Stimulated activated effector memory CD8-positive, alpha-beta T cell treated with anti-CD3 and anti-CD28 coated beads, Interleukin-12 subunit alpha, Interleukin-12 subunit beta, amount 100 ng/mL, for 72 hours (primary cell): ENCODE measurements around the gene AUH.
A peak's percentile ranks its signal among the peaks of the same experiment; 100 is the strongest.

Source experiments
- ATAC-seq: fragments of 150-1000 bp; cut with Tn5 transposase; 2 replicates; pipeline ENCODE4 v1.10.0; 2021
- DNase-seq, 2 donors: peaks; one replicate each; pipeline ENCODE4 v3.0.0; 2021 to 2022; ENCODE audit warnings: low spot score in 2 of 2
- H3K27ac Mint-ChIP-seq: one replicate; pipeline ENCODE4 v1.8.0; 2022; ENCODE audit warnings: mild to moderate bottlenecking, mixed read lengths
- H3K36me3 Mint-ChIP-seq: one replicate; pipeline ENCODE4 v1.8.0; 2022; ENCODE audit warnings: mild to moderate bottlenecking, mixed read lengths
- H3K4me1 Mint-ChIP-seq: one replicate; pipeline ENCODE4 v1.8.0; 2022; ENCODE audit warnings: mixed read lengths
- H3K4me3 Mint-ChIP-seq: one replicate; pipeline ENCODE4 v1.8.0; 2022; ENCODE audit warnings: mild to moderate bottlenecking, mixed read lengths
- H3K9me3 Mint-ChIP-seq: one replicate; pipeline ENCODE4 v1.8.0; 2022; ENCODE audit warnings: mixed read lengths

The AUH gene

DNA sequence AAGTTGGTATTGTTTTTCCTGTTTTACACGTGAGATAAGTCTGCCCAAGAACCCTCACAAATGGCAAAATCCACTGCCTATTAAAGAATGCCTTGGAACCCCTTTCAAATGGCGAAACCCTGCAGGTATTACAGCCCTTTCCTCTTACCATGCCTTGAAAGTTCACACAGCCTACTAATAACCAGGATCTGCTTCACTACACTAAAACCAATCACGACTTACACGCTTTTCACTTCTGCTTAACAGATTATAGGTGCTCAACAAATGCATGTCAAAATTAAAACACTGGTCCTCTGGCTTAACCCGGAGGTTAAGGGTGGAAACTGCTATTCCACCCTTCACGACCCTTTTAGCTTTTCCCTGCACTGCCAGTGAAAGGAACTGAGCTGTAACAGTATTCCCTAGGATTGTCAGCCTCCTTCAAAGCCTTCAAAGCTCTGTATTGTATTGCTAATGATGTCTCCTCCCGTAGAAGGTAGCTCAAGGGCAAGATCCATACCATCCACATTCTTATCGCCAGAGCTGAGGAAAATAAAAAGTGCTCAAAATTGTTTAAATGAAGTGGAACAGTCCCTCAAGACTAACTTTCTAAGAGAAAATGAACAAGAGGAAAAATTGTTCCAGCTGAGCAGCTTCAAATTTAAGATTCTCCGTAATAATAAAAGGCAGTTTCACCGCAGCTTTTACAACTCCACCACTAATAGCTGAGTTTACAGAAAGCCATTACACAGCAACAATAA, 997 bp downstream of the AUH start:
- ATAC-seq, result no peak
- no peaks in the 10 kb centered on the region for H3K9me3 Mint-ChIP-seq
- DNase-seq, result no peak
- H3K36me3 Mint-ChIP-seq, result peaks cover 56% of the 10 kb centered on the region
- H3K27ac Mint-ChIP-seq, result peak overlapping the region; percentile 92
- peak overlapping the region; percentile 91 for H3K4me3 Mint-ChIP-seq
- H3K4me1 Mint-ChIP-seq, result peaks cover 64% of the 10 kb centered on the region

- H3K27ac Mint-ChIP-seq, result peak overlapping the region; percentile 92
- H3K36me3 Mint-ChIP-seq, result peaks cover 65% of the 10 kb centered on the region
- peak overlapping the region; percentile 91 for H3K4me3 Mint-ChIP-seq
- H3K9me3 Mint-ChIP-seq, result no peaks in the 10 kb centered on the region
- peaks cover 65% of the 10 kb centered on the region for H3K4me1 Mint-ChIP-seq
- ATAC-seq (peak; percentile 43), DNase-seq (no peak)
Observed at GRCh38 chr9:91359734-91360470, 1.8 kb downstream of the AUH start.

DNA sequence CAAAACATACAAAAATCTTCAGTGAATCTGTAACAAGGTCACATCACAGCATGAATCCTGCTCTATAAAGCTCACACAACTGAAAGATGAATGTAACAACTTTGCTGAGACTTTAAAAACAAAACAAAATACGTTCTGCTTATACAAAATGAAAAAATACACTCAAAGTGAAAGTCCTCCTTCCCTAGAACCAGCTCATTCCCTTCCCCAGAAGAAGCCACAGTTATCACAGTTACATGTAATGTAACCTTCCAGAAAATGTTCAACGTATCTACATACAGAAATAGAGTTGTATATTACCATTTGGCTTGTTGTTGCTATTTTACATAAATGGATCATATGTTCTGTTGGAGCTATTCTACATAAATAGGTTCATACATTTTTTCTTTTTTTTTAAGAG, 2.6 kb downstream of the AUH start:
- DNase-seq, result no peak
- peak; percentile 72 for ATAC-seq
- peaks cover 73% of the 10 kb centered on the region for H3K36me3 Mint-ChIP-seq
- peak overlapping the region; percentile 92 for H3K27ac Mint-ChIP-seq
- H3K4me3 Mint-ChIP-seq, result peak overlapping the region; percentile 91
- no peaks in the 10 kb centered on the region for H3K9me3 Mint-ChIP-seq
- H3K4me1 Mint-ChIP-seq, result peaks cover 71% of the 10 kb centered on the region

DNA sequence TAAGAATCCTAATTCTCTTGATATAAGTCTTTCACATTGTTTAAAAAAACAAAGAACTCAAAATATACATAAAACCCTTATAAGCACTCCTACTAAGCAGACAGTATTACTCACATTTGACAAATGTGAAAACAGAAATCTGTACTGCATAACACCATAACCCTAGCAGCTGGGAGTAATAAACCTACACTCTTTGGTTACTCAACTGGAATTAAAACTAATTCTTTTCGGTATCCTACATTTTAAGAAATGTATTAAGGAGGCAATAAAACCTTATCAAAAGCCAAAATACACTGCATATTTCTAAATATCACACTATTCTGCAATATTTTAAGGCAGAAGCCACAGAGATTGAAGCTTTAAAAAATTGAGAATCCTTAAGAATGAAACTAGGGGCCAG, 6.8 kb downstream of the AUH start:
- peaks cover 55% of the 10 kb centered on the region for H3K4me1 Mint-ChIP-seq
- no peak overlapping the region for H3K27ac Mint-ChIP-seq
- no peaks in the 10 kb centered on the region for H3K9me3 Mint-ChIP-seq
- DNase-seq (no peak), ATAC-seq (no peak)
- H3K36me3 Mint-ChIP-seq, result peaks cover 100% of the 10 kb centered on the region
- no peak overlapping the region for H3K4me3 Mint-ChIP-seq

GRCh38 chr9:91349115-91349555, 12.6 kb downstream of the AUH start:
- H3K27ac Mint-ChIP-seq, result peak overlapping the region; percentile 97
- peaks cover 98% of the 10 kb centered on the region for H3K36me3 Mint-ChIP-seq
- H3K4me1 Mint-ChIP-seq, result peaks cover 45% of the 10 kb centered on the region
- H3K9me3 Mint-ChIP-seq, result no peaks in the 10 kb centered on the region
- ATAC-seq (peak; percentile 85), DNase-seq (no peak)
- peak overlapping the region; percentile 65 for H3K4me3 Mint-ChIP-seq

DNA sequence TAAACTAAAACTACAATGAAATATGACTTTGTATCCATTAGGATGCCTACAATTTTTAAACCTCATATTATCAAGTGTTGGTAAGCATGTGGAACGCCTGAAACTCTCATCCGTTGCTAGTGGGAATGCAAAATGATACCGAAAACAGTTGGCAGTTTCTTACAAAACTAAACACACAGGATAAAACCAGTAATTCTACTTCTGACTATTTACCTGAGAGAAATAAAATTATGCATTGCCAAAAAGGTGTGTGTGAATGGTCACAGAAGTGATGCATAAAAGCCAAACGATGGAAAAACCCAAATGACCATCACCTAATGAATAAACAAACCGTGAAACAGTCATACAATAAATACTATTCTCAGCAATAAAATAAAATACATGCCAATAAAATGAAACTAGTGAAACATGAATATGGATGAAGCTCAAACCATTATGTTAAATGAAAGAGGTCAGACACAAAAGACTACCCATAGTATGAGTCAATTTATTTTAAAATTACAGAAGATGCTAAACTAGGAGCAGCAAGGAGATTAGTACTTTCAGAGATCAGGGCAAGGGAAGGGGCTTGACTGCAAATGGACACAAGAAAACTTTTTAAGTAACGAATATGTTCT, 13.4 kb downstream of the AUH start:
- ATAC-seq, result peak; percentile 39
- Mint-ChIP-seq H3K36me3 (peaks cover 98% of the 10 kb centered on the region), H3K27ac (peak overlapping the region; percentile 97), H3K4me3 (peak overlapping the region; percentile 65), H3K9me3 (no peaks in the 10 kb centered on the region), H3K4me1 (peaks cover 49% of the 10 kb centered on the region)
- DNase-seq, result no peak

GRCh38 chr9:91347377-91347776, 14.3 kb downstream of the AUH start:
- Mint-ChIP-seq H3K27ac (peak overlapping the region; percentile 97), H3K4me3 (no peak overlapping the region), H3K36me3 (peaks cover 98% of the 10 kb centered on the region), H3K9me3 (no peaks in the 10 kb centered on the region), H3K4me1 (peaks cover 58% of the 10 kb centered on the region)
- DNase-seq (no peak), ATAC-seq (no peak)

DNA sequence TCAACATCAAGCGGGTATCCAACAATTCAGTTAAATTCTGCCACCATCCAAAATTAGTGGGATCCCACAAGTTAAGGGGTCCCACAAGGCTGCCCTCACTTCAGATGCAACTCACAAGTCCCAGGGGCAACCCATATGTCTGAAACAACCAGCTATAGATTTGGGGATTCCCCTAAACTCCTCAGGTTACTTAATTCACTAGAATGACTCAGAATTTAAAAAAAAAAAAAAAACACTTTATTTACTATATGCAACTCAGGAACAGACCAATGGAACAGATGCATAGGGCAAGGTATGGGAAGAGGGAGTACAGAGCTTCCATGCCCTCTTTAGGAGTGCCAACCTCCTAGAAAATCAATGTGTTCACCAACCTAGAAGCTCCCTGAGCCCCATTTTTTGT, 15.1 kb downstream of the AUH start:
- Mint-ChIP-seq H3K4me3 (peak overlapping the region; percentile 13), H3K27ac (peak overlapping the region; percentile 97), H3K36me3 (peaks cover 98% of the 10 kb centered on the region), H3K4me1 (peaks cover 66% of the 10 kb centered on the region), H3K9me3 (no peaks in the 10 kb centered on the region)
- peak; percentile 72 for ATAC-seq
- no peak for DNase-seq

- ATAC-seq, result no peak
- Mint-ChIP-seq H3K4me3 (no peak overlapping the region), H3K36me3 (peaks cover 98% of the 10 kb centered on the region), H3K27ac (no peak overlapping the region), H3K9me3 (no peaks in the 10 kb centered on the region), H3K4me1 (peaks cover 72% of the 10 kb centered on the region)
- no peak for DNase-seq
Observed at GRCh38 chr9:91345978-91346377, 15.7 kb downstream of the AUH start.

DNA sequence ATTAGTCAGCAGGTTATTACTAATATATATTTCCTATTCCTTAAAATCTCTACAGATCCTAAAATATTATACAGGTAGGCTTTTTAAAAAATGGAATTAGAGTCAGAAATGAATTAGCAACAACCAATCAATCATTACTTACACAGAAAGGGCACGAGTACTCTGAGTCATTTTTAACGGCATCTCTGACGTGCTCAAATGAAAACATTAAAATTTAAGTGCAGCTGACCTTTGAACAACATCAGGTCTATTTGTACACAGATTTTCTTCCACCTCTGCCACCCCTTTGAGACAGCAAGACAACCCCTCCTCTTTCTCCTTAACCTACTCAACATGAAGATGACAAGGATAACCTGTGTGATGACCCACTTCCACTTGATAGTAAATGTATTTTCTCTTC, 19.1 kb downstream of the AUH start:
- H3K4me3 Mint-ChIP-seq, result peak overlapping the region; percentile 44
- peak overlapping the region; percentile 91 for H3K27ac Mint-ChIP-seq
- H3K9me3 Mint-ChIP-seq, result no peaks in the 10 kb centered on the region
- peaks cover 73% of the 10 kb centered on the region for H3K4me1 Mint-ChIP-seq
- H3K36me3 Mint-ChIP-seq, result peaks cover 98% of the 10 kb centered on the region
- DNase-seq (no peak), ATAC-seq (no peak)

DNA sequence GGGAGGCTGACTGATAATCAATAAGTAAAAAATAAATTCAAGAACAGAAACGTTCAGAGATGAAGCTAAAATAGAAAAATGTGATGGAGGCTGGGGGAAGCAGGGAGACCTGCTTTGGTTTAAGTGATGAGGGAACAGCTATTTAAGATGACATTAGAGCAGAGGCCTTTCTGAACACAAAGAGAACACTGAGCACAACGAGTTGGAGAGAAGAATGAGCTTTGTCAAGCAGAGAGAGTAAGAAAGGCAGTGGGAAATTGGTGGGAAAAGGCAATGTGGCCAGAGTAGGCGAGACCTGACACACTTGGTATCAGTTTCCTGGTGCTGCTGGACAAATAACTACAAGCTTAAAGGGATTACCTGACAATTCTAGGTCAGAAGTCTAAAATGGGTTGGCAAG, 20.0 kb downstream of the AUH start:
- Mint-ChIP-seq H3K4me3 (peak overlapping the region; percentile 44), H3K4me1 (peaks cover 73% of the 10 kb centered on the region), H3K36me3 (peaks cover 98% of the 10 kb centered on the region), H3K9me3 (no peaks in the 10 kb centered on the region), H3K27ac (peak overlapping the region; percentile 91)
- no peak for DNase-seq
- no peak for ATAC-seq

GRCh38 chr9:91341258-91341746, 20.4 kb downstream of the AUH start:
- Mint-ChIP-seq H3K9me3 (no peaks in the 10 kb centered on the region), H3K4me3 (peak overlapping the region; percentile 44), H3K36me3 (peaks cover 98% of the 10 kb centered on the region), H3K27ac (peak overlapping the region; percentile 91), H3K4me1 (peaks cover 70% of the 10 kb centered on the region)
- DNase-seq, result no peak
- ATAC-seq, result peak; percentile 80

DNA sequence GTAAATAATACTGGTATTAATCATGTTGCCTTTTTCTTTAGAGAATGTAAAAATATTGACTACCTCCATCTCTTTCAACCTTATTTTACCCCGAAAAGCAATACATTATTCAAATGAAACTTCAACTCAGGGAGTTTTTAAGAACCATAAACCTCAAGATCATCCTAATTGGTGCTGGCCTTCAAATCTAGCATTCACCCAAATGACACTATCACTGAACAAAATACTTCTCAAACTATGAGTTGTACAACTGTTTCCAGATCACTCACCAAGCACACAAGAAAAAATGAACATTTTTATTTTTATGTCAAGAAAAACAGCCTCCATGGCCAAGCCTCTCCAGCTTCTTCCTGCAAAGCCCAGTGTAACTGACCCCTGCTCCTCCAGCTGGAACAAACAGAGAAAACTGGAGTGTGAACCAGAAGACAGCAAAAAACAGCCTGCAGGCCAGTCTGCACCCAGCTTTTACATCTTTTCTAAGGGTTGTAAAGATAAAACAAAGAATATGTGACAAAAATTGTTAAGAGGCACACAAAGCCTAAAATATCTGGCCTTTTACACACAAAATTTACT, 21.2 kb downstream of the AUH start:
- H3K9me3 Mint-ChIP-seq, result no peaks in the 10 kb centered on the region
- peak overlapping the region; percentile 44 for H3K4me3 Mint-ChIP-seq
- H3K27ac Mint-ChIP-seq, result peak overlapping the region; percentile 91
- H3K4me1 Mint-ChIP-seq, result peaks cover 69% of the 10 kb centered on the region
- DNase-seq (no peak), ATAC-seq (peak; percentile 75)
- peaks cover 97% of the 10 kb centered on the region for H3K36me3 Mint-ChIP-seq

GRCh38 chr9:91338681-91339080, 23.0 kb downstream of the AUH start:
- peaks cover 63% of the 10 kb centered on the region for H3K4me1 Mint-ChIP-seq
- ATAC-seq (no peak), DNase-seq (no peak)
- no peak overlapping the region for H3K4me3 Mint-ChIP-seq
- H3K27ac Mint-ChIP-seq, result no peak overlapping the region
- peaks cover 84% of the 10 kb centered on the region for H3K36me3 Mint-ChIP-seq
- H3K9me3 Mint-ChIP-seq, result no peaks in the 10 kb centered on the region

- H3K27ac Mint-ChIP-seq, result no peak overlapping the region
- H3K9me3 Mint-ChIP-seq, result no peaks in the 10 kb centered on the region
- DNase-seq (no peak), ATAC-seq (no peak)
- peaks cover 82% of the 10 kb centered on the region for H3K36me3 Mint-ChIP-seq
- no peak overlapping the region for H3K4me3 Mint-ChIP-seq
- peaks cover 46% of the 10 kb centered on the region for H3K4me1 Mint-ChIP-seq
Observed at GRCh38 chr9:91336786-91337185, 24.9 kb downstream of the AUH start.
